WI38 (cell line): ENCODE measurements around the gene HHAT.

ENCODE experiments used
- H3K4me3 ChIP-seq: 2 replicates; pipeline ENCODE4 v1.5.1; 2011; ENCODE audit warnings: low read depth, mild to moderate bottlenecking, control low read depth, low read length
- TF ChIP-seq, protein P1 (sequence below): IDR thresholded peaks from 2 replicates; pipeline ENCODE4 v1.5.1; 2012; ENCODE audit warnings: low read depth, mild to moderate bottlenecking, control low read depth, low read length

HHAT gene

DNA sequence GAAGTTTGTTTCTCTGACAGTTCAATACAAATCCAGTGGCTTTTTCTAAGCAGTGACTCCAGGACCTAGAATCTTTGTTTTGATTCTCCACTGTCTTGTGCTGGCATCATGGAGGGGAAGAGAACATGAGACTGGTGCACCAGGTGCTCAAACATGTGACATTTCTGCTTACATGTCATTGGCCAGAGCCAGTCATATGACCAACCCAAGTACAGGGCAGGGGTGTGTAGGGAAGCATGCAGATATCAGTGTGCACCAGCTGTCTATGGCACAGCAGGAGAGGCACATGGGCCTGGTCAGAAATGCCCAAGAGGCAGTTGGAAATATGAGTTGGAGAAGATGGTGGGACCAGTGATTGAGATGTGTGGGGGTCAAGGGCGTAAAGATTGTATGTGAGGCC lies 297.0 kb downstream of the HHAT start:
- H3K4me3 ChIP-seq: no peak overlapping the region
- TF ChIP-seq, protein P1, sequence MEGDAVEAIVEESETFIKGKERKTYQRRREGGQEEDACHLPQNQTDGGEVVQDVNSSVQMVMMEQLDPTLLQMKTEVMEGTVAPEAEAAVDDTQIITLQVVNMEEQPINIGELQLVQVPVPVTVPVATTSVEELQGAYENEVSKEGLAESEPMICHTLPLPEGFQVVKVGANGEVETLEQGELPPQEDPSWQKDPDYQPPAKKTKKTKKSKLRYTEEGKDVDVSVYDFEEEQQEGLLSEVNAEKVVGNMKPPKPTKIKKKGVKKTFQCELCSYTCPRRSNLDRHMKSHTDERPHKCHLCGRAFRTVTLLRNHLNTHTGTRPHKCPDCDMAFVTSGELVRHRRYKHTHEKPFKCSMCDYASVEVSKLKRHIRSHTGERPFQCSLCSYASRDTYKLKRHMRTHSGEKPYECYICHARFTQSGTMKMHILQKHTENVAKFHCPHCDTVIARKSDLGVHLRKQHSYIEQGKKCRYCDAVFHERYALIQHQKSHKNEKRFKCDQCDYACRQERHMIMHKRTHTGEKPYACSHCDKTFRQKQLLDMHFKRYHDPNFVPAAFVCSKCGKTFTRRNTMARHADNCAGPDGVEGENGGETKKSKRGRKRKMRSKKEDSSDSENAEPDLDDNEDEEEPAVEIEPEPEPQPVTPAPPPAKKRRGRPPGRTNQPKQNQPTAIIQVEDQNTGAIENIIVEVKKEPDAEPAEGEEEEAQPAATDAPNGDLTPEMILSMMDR: no peak

DNA sequence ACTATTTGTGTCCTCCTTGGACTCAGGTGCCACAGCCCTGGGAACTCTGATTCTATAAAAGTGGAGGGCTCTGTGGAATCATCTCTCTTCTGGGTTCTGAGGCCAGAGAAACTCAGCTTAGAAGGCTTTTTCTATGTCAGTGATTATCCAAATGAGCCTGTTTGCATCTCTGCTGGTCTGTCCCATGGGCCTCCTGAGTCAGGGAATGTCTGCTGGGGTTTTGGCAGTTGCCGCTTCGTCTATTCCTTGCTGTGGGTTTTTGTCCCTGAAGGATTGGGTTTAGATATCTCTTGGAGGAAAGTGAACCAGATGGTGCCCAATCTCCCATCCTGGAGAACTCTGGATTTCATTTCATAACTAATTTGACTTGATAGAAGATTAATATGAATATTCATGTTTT lies 297.6 kb downstream of the HHAT start:
- no peak overlapping the region for H3K4me3 ChIP-seq
- TF ChIP-seq, protein P1: no peak

DNA sequence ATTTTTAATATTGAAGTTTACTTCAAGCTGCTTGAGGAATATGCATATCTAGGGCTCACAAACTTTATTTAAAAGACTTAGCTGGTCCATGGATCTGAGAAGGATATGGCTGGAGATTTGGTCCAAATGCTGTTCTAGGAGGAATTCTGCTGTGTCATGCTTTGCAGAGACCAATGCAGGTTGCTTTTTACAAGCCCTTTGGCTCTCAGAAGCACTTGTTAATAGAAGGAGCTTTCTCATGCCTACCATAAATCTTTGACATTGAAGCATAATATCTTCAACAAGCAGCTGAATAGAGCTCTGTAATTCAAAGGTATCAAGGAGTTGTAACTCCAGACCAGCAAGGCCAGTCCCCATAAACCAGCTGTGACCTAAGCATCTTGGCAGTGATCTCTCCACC lies 299.1 kb downstream of the HHAT start:
- H3K4me3 ChIP-seq: no peak overlapping the region
- TF ChIP-seq, protein P1: no peak

DNA sequence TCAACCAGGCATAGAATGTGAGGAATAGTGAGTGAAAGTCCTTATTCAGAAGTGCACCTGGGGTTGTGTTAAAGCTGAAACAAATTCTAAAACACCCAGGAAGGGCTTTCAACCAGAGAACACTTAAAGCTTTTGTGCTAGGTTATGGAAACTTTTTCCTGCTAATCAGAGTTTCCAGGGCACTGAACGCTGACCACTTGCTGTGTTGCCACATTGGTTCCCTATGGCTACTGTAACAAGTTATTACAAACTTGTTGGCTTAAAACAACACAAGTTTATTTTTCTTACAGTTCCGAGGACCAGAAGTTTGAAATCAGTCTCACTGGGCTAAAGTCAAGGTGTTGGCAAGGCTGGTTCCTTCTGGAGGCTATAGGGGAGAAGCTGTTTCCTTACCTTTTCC lies 300.6 kb downstream of the HHAT start:
- TF ChIP-seq, protein P1: no peak

DNA sequence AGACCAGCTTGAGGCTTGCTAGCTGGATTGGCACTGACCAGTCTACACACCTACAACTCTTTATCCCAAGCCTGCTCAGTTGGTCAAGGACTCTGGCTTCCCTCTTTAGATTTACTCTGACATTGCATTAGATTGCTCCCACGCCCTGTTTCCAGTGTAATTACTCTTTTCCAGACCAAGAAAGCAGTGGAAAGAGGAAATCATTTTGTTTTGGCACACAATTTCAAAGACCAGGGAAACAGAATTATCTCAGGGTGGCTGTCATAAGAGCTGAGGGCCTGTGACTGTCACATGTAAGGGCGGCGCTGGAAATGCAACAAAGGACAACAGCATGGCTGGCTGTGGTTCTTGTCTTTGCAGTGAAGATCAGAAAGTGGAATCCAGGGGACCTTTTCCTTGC lies 302.7 kb downstream of the HHAT start:
- no peak overlapping the region for H3K4me3 ChIP-seq
- TF ChIP-seq, protein P1: no peak

More for the DNA sequence above, 300.6 kb downstream of the HHAT start:
- no peak overlapping the region for H3K4me3 ChIP-seq

DNA sequence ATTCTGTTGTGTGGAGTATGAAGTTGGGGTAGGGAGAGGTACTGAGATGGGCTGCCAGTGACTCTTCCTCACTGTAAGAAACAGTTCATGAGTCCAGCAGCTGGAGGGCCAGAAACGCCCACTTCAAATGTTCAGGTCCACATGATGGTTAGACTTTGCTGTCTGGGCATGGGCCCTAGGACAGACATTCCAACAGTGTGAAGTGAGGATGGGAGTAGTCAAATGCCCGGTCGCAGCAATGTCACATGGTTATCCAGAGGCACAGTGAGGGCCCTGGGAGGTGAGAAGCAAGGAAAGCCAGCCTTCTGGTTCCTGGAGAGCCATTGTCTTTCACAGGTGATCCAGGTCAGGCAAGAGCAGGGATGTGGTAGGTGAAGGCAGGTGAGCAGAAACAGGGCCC lies 304.4 kb downstream of the HHAT start:
- H3K4me3 ChIP-seq: no peak overlapping the region
- TF ChIP-seq, protein P1: no peak

DNA sequence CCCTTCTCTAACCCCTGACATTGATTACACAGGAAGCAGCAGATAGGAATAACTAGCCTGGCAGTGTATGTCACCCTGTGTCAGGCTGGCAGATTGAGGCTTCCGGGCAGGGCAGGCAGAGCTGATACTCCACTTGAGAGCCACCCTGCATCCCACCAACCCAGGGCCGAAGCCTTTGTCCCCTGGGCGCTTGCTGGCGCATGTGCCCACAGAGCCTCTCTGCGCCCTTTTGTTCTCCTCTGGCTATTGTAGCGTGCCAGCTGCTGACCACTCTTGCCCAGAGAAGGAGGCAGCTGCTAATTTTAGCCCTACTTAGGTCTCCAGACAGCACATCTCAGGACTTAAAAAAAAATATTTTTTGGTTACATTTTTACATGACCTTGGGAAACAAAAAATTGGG lies 304.9 kb downstream of the HHAT start:
- no peak overlapping the region for H3K4me3 ChIP-seq
- TF ChIP-seq, protein P1: no peak
